GM12892 (cell line): ENCODE data around the gene FAM107A.

Experiments
- POLR2AphosphoS5 ChIP-seq: IDR thresholded peaks from 2 replicates; pipeline ENCODE4 v1.6.1; 2011; ENCODE audit warnings: low read depth, low read length, control low read depth
- TAF1 ChIP-seq: IDR thresholded peaks from 2 replicates; pipeline ENCODE4 v1.6.1; 2011; ENCODE audit warnings: low read depth, mild to moderate bottlenecking, control low read depth, low read length, borderline replicate concordance

- TF ChIP-seq TAF1 (no peak), POLR2AphosphoS5 (no peak)
These were observed 44.1 kb upstream of the FAM107A start for GRCh38 chr3:58621086-58621830.
